ENCODE measurements around the gene TBL1XR1. TPM values are rescaled to one million over a fixed set of nuclear protein-coding genes. Genes with fewer than 3 reads are reported as not detected.
"Not testable (repeated sequence)": the region's sequence is repeated elsewhere in the genome, so short reads cannot be mapped to it uniquely, and the experiment has no call there.

TBL1XR1 gene
- total RNA-seq, 1 donor from 2014 or later: 153 TPM

DNA sequence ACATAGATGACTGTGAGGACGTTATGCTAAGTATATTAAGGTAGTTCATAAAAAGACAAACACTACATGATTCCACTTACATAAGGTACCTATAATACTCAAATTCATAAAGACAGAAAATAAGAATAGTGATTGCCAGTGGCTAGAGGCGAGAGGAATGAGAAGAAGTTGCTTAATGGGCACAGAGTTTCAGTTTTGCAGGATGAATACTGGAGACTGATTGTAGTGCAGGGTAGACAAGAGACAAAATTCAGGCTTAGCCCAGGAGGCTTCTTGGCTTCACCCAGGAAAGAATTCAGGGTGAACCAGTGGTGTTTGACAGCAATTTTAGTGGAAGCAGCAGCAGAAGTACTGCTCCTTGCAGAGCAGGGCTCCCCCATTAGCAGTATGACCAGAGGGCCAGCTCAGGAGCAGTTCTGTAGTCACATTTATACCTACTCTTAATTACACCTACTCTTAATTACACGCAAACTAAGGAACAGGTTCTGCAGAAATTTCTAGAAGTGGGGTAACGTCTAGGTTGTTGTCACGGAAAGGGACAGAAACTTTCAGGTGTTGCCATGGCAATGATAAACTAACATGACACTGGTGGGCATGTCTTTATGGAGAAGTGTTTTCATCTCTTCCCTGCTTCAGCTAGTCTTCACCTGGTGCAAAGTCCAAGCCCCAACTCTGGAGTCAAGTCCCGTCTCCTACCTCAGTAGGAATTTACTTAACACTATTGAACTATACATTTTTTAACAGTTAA lies 55.2 kb downstream of the TBL1XR1 start:
- no peak for DNase-seq (ENCODE audit: low read depth, low spot score)
- H3K4me3 Mint-ChIP-seq: no peak overlapping the region
- H3K4me1 Mint-ChIP-seq: peaks cover 27% of the 10 kb centered on the region
- TF ChIP-seq, protein P1, sequence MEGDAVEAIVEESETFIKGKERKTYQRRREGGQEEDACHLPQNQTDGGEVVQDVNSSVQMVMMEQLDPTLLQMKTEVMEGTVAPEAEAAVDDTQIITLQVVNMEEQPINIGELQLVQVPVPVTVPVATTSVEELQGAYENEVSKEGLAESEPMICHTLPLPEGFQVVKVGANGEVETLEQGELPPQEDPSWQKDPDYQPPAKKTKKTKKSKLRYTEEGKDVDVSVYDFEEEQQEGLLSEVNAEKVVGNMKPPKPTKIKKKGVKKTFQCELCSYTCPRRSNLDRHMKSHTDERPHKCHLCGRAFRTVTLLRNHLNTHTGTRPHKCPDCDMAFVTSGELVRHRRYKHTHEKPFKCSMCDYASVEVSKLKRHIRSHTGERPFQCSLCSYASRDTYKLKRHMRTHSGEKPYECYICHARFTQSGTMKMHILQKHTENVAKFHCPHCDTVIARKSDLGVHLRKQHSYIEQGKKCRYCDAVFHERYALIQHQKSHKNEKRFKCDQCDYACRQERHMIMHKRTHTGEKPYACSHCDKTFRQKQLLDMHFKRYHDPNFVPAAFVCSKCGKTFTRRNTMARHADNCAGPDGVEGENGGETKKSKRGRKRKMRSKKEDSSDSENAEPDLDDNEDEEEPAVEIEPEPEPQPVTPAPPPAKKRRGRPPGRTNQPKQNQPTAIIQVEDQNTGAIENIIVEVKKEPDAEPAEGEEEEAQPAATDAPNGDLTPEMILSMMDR (conservative IDR thresholded peaks at IDR 0.05): no peak
- H3K9me3 Mint-ChIP-seq: no peaks in the 10 kb centered on the region
- no peaks in the 10 kb centered on the region for H3K36me3 Mint-ChIP-seq (ENCODE audit: low read depth)
- H3K27me3 Mint-ChIP-seq (ENCODE audit: low read depth): no peaks in the 10 kb centered on the region
- H3K27ac Mint-ChIP-seq (ENCODE audit: unreplicated experiment): no peak overlapping the region

DNA sequence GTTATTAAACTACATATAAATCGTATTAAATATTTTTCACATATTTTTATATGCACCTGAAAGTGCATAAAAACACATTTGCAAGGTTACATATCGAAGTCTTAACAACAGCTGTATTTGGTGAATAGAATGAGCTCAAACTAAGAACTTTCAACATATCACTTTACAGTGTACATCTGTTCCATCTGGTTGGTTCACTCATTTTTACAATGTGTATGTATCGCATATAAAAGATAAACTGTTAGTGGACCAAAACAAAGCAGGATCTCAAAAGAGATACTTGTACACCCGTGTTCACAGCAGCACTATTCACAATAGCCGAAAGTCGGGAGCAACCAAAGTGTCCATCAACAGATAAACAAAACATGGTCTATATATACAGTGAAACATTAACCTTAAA lies 55.8 kb downstream of the TBL1XR1 start:
- H3K36me3 Mint-ChIP-seq (ENCODE audit: low read depth): peaks cover 3% of the 10 kb centered on the region
- peaks cover 27% of the 10 kb centered on the region for H3K4me1 Mint-ChIP-seq
- no peak overlapping the region for H3K4me3 Mint-ChIP-seq
- no peaks in the 10 kb centered on the region for H3K9me3 Mint-ChIP-seq
- no peak for DNase-seq (ENCODE audit: low read depth, low spot score)
- H3K27ac Mint-ChIP-seq (ENCODE audit: unreplicated experiment): no peak overlapping the region
- TF ChIP-seq, protein P1 (conservative IDR thresholded peaks at IDR 0.05): no peak
- no peaks in the 10 kb centered on the region for H3K27me3 Mint-ChIP-seq (ENCODE audit: low read depth)

DNA sequence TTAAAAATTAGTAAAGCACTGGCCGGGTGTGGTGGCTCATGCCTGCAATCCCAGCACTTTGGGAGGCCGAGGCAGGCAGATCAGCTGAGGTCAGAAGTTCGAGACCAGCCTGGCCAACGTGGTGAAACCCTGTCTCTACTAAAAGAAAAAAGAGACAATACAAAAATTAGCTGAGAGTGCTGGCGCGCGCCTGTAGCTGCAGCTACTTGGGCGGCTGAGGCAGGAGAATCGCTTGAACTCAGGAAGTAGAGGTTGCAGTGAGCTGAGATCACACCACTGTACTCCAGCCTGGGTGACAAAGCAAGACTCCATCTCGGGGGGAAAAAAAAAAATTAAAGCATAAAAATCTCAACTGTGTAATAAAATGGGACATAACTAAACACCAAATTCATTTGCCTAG lies 58.1 kb downstream of the TBL1XR1 start:
- not testable (repeated sequence) for H3K4me3 Mint-ChIP-seq; H3K9me3 Mint-ChIP-seq; H3K27me3 Mint-ChIP-seq (ENCODE audit: low read depth); H3K36me3 Mint-ChIP-seq (ENCODE audit: low read depth); H3K27ac Mint-ChIP-seq (ENCODE audit: unreplicated experiment); DNase-seq (ENCODE audit: low read depth, low spot score)
- H3K4me1 Mint-ChIP-seq: peaks cover 21% of the 10 kb centered on the region

DNA sequence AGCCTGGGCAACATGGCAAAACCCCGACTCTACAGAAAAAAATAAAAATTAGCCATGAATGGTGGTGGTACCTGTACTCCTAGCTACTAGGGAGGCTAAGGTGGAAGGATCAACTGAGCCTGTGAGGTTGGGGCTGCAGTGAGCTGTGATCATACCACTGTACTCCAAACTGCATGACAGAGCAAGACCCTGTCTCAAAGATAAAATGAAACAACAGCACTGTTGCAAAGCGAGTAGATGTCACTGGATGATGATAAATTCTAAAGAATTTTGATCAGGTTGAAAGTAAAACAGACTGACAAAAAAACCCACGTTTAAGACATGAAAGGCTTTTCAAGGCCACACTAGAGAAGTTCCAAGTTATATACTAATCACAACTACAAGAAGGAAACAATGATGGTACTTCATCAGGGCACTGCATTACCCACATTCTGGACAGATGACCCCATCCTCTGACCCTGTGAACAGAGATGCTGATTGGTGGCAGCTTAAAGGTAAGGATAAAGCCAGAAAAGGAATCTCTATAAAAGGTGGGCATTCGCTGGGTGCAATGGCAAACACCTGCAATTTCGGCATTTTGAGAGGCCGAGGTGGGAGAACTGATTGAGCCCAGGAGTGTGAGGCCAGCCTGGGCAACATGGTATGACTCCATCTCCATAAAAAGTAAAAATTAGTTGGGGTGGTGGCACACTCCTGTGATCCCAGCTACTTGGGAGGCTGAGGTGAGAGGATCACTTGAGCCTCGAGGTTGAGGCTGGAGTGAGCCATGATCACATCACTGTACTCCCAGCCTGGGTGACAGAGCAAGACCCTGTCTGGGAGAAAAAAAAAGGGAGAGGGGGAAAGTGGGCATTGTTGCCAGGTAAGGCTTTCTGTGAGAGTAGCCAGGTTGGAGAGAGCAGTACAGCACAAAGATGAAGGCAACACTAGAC lies 59.2 kb downstream of the TBL1XR1 start:
- no peaks in the 10 kb centered on the region for H3K9me3 Mint-ChIP-seq
- no peaks in the 10 kb centered on the region for H3K27me3 Mint-ChIP-seq (ENCODE audit: low read depth)
- H3K4me1 Mint-ChIP-seq: peaks cover 30% of the 10 kb centered on the region
- no peak overlapping the region for H3K27ac Mint-ChIP-seq (ENCODE audit: unreplicated experiment)
- TF ChIP-seq, protein P1 (conservative IDR thresholded peaks at IDR 0.05): no peak
- no peak overlapping the region for H3K4me3 Mint-ChIP-seq
- H3K36me3 Mint-ChIP-seq (ENCODE audit: low read depth): peaks cover 6% of the 10 kb centered on the region
- no peak for DNase-seq (ENCODE audit: low read depth, low spot score)

DNA sequence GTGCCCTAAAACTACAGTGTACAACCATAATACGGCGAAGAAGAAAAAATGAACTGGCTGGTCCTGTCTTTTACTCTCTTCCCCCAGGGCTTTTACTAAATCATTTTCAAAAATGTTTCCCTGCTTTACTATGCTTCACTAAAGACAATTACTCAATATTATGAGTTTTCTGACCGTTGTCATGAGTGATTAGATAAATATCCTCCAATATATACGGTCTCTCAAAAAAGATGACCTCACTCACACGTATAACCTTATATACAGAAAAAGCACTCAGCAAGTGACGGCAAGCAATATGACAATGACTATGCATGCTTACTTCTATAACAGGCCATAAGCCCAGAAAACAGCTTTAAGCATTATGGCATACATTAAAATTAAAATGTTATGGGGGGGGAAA lies 60.5 kb downstream of the TBL1XR1 start:
- H3K4me3 Mint-ChIP-seq: no peak overlapping the region
- no peaks in the 10 kb centered on the region for H3K27me3 Mint-ChIP-seq (ENCODE audit: low read depth)
- DNase-seq (ENCODE audit: low read depth, low spot score): no peak
- H3K9me3 Mint-ChIP-seq: no peaks in the 10 kb centered on the region
- H3K36me3 Mint-ChIP-seq (ENCODE audit: low read depth): peaks cover 9% of the 10 kb centered on the region
- no peak overlapping the region for H3K27ac Mint-ChIP-seq (ENCODE audit: unreplicated experiment)
- TF ChIP-seq, protein P1 (conservative IDR thresholded peaks at IDR 0.05): no peak
- peaks cover 36% of the 10 kb centered on the region for H3K4me1 Mint-ChIP-seq

All from neural crest cell (in vitro differentiated cells).